Mucosa of rectum (tissue), 2 donors: ENCODE results near the gene MAMSTR.
"Not testable (repeated sequence)": the region's sequence is repeated elsewhere in the genome, so short reads cannot be mapped to it uniquely, and the experiment has no call there.

Experiments used
- H3K27ac ChIP-seq, 2 donors: one replicate each; pipeline ENCODE4 v1.7.0; 2013; ENCODE audit warnings: inconsistent platforms in 2 of 2, low read depth in 2 of 2, low read length in 2 of 2
- H3K27me3 ChIP-seq, 2 donors: one replicate each; pipeline ENCODE4 v1.7.0; 2013; ENCODE audit warnings: low read length in 2 of 2; ENCODE audit not compliant: control insufficient read depth in 2 of 2, insufficient read depth in 2 of 2
- H3K36me3 ChIP-seq, 2 donors: one replicate each; pipeline ENCODE4 v1.7.0; 2013; ENCODE audit warnings: low read length in 2 of 2; ENCODE audit not compliant: control insufficient read depth in 2 of 2, insufficient read depth in 2 of 2
- H3K4me1 ChIP-seq, 2 donors: one replicate each; pipeline ENCODE4 v1.7.0; 2013; ENCODE audit warnings: low read length in 2 of 2, mild to moderate bottlenecking in 1 of 2; ENCODE audit not compliant: control insufficient read depth in 2 of 2, insufficient read depth in 2 of 2
- H3K4me3 ChIP-seq, 2 donors: one replicate each; pipeline ENCODE4 v1.7.0; 2013; ENCODE audit warnings: low read length in 2 of 2
- H3K9ac ChIP-seq, 2 donors: one replicate each; pipeline ENCODE4 v1.7.0; 2013; ENCODE audit warnings: low read length in 2 of 2, low read depth in 1 of 2, mild to moderate bottlenecking in 1 of 2
- H3K9me3 ChIP-seq, 2 donors: one replicate each; pipeline ENCODE4 v1.7.0; 2013; ENCODE audit warnings: low read length in 2 of 2; ENCODE audit not compliant: control insufficient read depth in 2 of 2
- donor health status: healthy.
- donor health status: Normal muscosa, but diverticular disease.

MAMSTR gene

GRCh38 chr19:48718711-48719231 is 754 bp downstream of the MAMSTR start:
- Histone ChIP-seq H3K4me3 (no peak overlapping the region), H3K27me3 (no peaks in the 10 kb centered on the region), H3K9ac (no peak overlapping the region), H3K27ac (no peak overlapping the region), H3K4me1 (peaks cover 15 to 25% of the 10 kb centered on the region in 2 donors), H3K9me3 (no peaks in the 10 kb centered on the region), H3K36me3 (no peaks in the 10 kb centered on the region)

GRCh38 chr19:48718106-48718505 is 1.4 kb downstream of the MAMSTR start:
- not testable (repeated sequence) for H3K9me3 ChIP-seq, H3K27me3 ChIP-seq, H3K9ac ChIP-seq, H3K4me3 ChIP-seq, H3K36me3 ChIP-seq, H3K27ac ChIP-seq
- peaks cover 20 to 31% of the 10 kb centered on the region in 2 donors for H3K4me1 ChIP-seq

- no peaks in the 10 kb centered on the region for H3K27me3 ChIP-seq
These were observed 2.8 kb downstream of the MAMSTR start for GRCh38 chr19:48716562-48717291.

GRCh38 chr19:48715681-48716171 is 3.8 kb downstream of the MAMSTR start:
- Histone ChIP-seq H3K9me3 (peaks cover 0 to 2% of the 10 kb centered on the region in 2 donors), H3K4me1 (peaks cover 24 to 36% of the 10 kb centered on the region in 2 donors), H3K9ac (peak overlapping the region in 1 of 2 donors; percentile 39), H3K4me3 (peak overlapping the region in 1 of 2 donors; percentile 74), H3K36me3 (no peaks in the 10 kb centered on the region), H3K27me3 (no peaks in the 10 kb centered on the region), H3K27ac (peak overlapping the region; percentile 27 to 89)

More at GRCh38 chr19:48716562-48717291, 2.8 kb downstream of the MAMSTR start:
- Histone ChIP-seq H3K4me1 (peaks cover 24 to 36% of the 10 kb centered on the region in 2 donors), H3K36me3 (no peaks in the 10 kb centered on the region), H3K9me3 (no peaks in the 10 kb centered on the region), H3K4me3 (peak overlapping the region in 1 of 2 donors; percentile 31), H3K9ac (peak overlapping the region in 1 of 2 donors; percentile 17), H3K27ac (peak overlapping the region; percentile 27 to 63)

GRCh38 chr19:48714759-48715675 is 4.5 kb downstream of the MAMSTR start:
- Histone ChIP-seq H3K36me3 (no peaks in the 10 kb centered on the region), H3K27me3 (no peaks in the 10 kb centered on the region), H3K9me3 (peaks cover 0 to 2% of the 10 kb centered on the region in 2 donors), H3K4me1 (peaks cover 24 to 36% of the 10 kb centered on the region in 2 donors), H3K4me3 (peak overlapping the region; percentile 74 to 75), H3K9ac (peak overlapping the region; percentile 88 to 93), H3K27ac (peak overlapping the region; percentile 81 to 89)

GRCh38 chr19:48713864-48714755 is 5.4 kb downstream of the MAMSTR start:
- H3K4me3 ChIP-seq = peak overlapping the region; percentile 82 to 91
- peaks cover 24 to 36% of the 10 kb centered on the region in 2 donors for H3K4me1 ChIP-seq

GRCh38 chr19:48713041-48713863 is 6.3 kb downstream of the MAMSTR start:
- H3K36me3 ChIP-seq = no peaks in the 10 kb centered on the region
- H3K9ac ChIP-seq = peak overlapping the region; percentile 58 to 77

More at GRCh38 chr19:48713864-48714755, 5.4 kb downstream of the MAMSTR start:
- H3K9ac ChIP-seq = peak overlapping the region; percentile 88 to 93
- H3K27me3 ChIP-seq = no peaks in the 10 kb centered on the region
- no peaks in the 10 kb centered on the region for H3K36me3 ChIP-seq
- peak overlapping the region; percentile 81 to 89 for H3K27ac ChIP-seq
- H3K9me3 ChIP-seq = peaks cover 0 to 2% of the 10 kb centered on the region in 2 donors

GRCh38 chr19:48711106-48711662 is 8.3 kb downstream of the MAMSTR start:
- Histone ChIP-seq H3K4me1 (peaks cover 22 to 28% of the 10 kb centered on the region in 2 donors), H3K27ac (no peak overlapping the region), H3K36me3 (no peaks in the 10 kb centered on the region), H3K4me3 (no peak overlapping the region), H3K9ac (no peak overlapping the region), H3K9me3 (peaks cover 0 to 2% of the 10 kb centered on the region in 2 donors), H3K27me3 (no peaks in the 10 kb centered on the region)

More at GRCh38 chr19:48713041-48713863, 6.3 kb downstream of the MAMSTR start:
- H3K4me1 ChIP-seq = peaks cover 24 to 36% of the 10 kb centered on the region in 2 donors
- peaks cover 0 to 2% of the 10 kb centered on the region in 2 donors for H3K9me3 ChIP-seq
- no peaks in the 10 kb centered on the region for H3K27me3 ChIP-seq
- H3K4me3 ChIP-seq = peak overlapping the region; percentile 82 to 91
- peak overlapping the region; percentile 53 to 89 for H3K27ac ChIP-seq
